ENCODE measurements around the gene GSG1.
A peak's percentile ranks its signal among the peaks of the same experiment; 100 is the strongest.

Gene GSG1

GRCh38 chr12:13119826-13120225 is 16.4 kb upstream of the GSG1 start:
- DNase-seq, result no peak

- DNase-seq, result no peak
These were observed 13.6 kb upstream of the GSG1 start for GRCh38 chr12:13117029-13117428.

GRCh38 chr12:13116259-13116658 is 12.8 kb upstream of the GSG1 start:
- no peak for DNase-seq

GRCh38 chr12:13114251-13115052 is 11.0 kb upstream of the GSG1 start:
- DNase-seq, result no peak

GRCh38 chr12:13112968-13113367 is 9.5 kb upstream of the GSG1 start:
- no peak for DNase-seq

GRCh38 chr12:13106666-13107065 is 3.2 kb upstream of the GSG1 start:
- no peak for DNase-seq

- no peak for DNase-seq
These were observed 2.3 kb upstream of the GSG1 start for GRCh38 chr12:13105781-13106180.

- no peak for DNase-seq
These were observed 942 bp upstream of the GSG1 start for GRCh38 chr12:13104409-13104808.

- DNase-seq, result no peak
These were observed 839 bp downstream of the GSG1 start for GRCh38 chr12:13102461-13103195.

- DNase-seq, result peak; percentile 61
These were observed 1.6 kb downstream of the GSG1 start for GRCh38 chr12:13101821-13102375.

- DNase-seq, result peak; percentile 92
These were observed 2.3 kb downstream of the GSG1 start for GRCh38 chr12:13100882-13101769.

- DNase-seq, result no peak
These were observed 2.9 kb downstream of the GSG1 start for GRCh38 chr12:13100605-13100881.

- no peak for DNase-seq
These were observed 3.4 kb downstream of the GSG1 start for GRCh38 chr12:13099844-13100604.

- no peak for DNase-seq
These were observed 4.2 kb downstream of the GSG1 start for GRCh38 chr12:13099066-13099843.

- no peak for DNase-seq
These were observed 5.9 kb downstream of the GSG1 start for GRCh38 chr12:13097491-13098011.

GRCh38 chr12:13095266-13095995 is 8.0 kb downstream of the GSG1 start:
- no peak for DNase-seq

- no peak for DNase-seq
These were observed 9.1 kb downstream of the GSG1 start for GRCh38 chr12:13094367-13094766.

- no peak for DNase-seq
These were observed 9.6 kb downstream of the GSG1 start for GRCh38 chr12:13093848-13094220.

GRCh38 chr12:13093191-13093847 is 10.1 kb downstream of the GSG1 start:
- no peak for DNase-seq

GRCh38 chr12:13091832-13092231 is 11.6 kb downstream of the GSG1 start:
- DNase-seq, result no peak

All from activated CD8-positive, alpha-beta memory T cell treated with anti-CD3 and anti-CD28 coated beads, Interleukin-2, amount 50 U/mL, for 48 hours (primary cell).